COLO668 (cell line): ENCODE data around the gene MAU2.
"Not testable (repeated sequence)": the region's sequence is repeated elsewhere in the genome, so short reads cannot be mapped to it uniquely, and the experiment has no call there.

Experiments
- DNase-seq: peaks from one replicate; lab custom pipeline; 2025; ENCODE audit not compliant: unreplicated experiment; lab: John Stamatoyannopoulos, UW

MAU2 gene

DNA sequence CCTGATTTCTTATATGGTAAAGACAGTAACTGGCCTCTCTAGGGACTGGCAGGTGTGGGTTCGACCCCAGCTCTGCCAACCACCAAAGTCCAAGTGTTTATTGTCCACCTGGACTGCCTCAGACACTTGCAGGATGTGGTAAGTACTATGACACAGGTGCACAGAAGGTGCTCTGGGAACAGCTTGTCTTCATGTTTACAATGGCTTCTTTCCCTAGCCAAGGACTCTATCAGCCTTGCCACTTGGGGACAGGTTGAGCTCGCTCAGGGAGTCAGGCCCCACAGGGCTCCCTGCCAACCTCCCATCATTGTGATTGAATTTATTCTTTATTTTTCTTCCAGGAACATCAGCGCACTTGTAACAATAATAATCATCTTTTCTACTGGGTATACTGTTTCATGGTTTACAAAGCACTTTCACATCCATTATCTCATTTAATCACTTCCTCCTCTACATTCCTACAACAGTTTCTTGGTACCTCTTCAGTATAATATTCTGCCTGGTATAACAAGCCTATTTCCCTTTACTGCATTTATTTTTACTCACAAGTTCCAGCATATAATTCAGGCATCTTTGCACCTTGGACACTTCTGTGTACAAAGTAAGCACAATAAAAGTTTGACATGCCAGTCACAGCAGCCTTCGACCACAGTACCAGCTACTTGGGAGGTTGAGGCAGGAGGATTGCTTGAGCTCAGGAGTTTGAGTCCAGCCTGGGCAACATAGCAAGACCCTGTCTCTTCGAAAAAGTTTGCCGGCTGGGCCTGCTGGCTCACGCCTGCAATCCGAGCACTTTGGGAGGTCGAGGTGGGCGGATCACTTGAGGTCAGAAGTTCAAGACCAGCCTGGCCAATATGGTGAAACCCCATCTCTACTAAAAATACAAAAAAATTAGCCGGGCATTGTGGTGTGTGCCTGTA, 60.6 kb downstream of the MAU2 start:
- peak; percentile 7 for DNase-seq

DNA sequence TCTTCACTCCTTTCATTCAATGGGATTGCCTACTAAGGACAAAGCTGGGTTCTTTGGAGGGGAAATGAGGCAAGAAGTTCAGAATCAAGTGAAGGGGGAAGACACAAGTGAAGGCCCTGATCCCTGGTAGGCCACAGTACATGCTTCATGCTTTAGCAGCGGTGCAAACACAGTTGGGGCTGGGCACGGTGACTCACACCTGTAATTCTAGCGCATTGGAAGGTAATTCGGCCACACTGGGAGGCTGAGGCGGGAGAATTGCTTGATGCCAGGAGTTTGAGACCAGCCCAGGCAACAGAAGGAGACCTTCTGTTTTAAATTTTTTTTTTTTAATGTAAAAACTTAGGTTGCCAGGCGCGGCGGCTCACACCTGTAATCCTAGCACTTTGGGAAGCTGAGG, 61.5 kb downstream of the MAU2 start:
- DNase-seq, result peak; percentile 11

DNA sequence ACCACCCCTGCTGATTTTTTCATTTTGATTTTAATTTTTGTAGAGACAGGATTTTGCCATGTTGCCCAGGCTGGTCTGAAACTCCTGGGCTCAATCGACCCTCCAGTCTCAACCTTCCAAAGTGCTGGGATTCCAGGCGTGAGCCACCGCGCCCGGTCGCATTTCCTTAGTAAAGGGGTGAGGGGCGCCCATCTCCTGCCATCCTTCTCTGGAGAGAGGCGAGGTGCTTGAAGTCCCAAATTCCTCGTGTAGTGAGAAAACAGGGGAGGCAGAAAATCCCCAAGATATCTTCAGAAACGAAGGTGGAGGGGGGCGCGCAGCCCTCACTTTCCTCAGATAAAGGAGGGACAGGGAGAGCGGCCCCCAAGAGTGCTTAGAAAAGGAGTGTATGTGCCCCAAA, 63.9 kb downstream of the MAU2 start:
- DNase-seq, result no peak

DNA sequence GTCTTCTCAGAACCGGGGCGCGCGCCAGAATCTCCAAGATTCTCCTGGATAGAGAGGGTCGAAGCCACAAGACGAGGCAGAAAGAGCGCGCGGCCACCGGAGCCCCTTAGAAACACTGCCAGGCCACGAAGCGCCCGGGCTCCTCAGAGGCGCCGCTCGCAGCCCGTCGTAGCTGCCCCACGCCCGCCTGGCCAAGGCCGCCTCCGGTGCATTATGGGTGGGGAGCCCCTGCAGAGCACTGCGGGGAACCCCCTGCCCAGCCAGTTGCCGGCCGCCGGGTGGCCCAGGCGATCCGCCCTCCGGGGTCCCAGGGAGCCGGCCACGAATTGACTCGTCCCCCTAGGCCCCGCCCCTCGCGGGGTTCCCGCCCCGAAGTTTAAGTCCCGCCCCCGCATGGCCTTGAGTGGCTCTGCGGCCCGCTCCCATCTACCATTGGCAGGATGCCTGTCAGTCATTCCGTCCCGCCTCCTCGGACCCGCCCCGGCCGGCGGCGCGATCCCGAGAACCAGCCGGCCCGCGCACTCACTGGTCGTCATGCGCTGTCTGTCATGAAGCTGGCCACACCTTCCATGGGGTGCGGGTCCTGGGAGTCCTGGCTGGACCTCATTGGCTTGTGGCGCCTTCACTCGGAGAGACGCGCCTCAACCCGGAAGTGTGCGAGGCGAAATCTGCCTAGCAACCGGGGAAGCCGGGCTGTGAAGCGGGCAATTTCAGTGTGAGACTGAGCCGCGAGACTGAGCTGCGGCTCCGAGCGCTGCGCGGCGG, 64.7 kb downstream of the MAU2 start:
- DNase-seq, result peak; percentile 98

DNA sequence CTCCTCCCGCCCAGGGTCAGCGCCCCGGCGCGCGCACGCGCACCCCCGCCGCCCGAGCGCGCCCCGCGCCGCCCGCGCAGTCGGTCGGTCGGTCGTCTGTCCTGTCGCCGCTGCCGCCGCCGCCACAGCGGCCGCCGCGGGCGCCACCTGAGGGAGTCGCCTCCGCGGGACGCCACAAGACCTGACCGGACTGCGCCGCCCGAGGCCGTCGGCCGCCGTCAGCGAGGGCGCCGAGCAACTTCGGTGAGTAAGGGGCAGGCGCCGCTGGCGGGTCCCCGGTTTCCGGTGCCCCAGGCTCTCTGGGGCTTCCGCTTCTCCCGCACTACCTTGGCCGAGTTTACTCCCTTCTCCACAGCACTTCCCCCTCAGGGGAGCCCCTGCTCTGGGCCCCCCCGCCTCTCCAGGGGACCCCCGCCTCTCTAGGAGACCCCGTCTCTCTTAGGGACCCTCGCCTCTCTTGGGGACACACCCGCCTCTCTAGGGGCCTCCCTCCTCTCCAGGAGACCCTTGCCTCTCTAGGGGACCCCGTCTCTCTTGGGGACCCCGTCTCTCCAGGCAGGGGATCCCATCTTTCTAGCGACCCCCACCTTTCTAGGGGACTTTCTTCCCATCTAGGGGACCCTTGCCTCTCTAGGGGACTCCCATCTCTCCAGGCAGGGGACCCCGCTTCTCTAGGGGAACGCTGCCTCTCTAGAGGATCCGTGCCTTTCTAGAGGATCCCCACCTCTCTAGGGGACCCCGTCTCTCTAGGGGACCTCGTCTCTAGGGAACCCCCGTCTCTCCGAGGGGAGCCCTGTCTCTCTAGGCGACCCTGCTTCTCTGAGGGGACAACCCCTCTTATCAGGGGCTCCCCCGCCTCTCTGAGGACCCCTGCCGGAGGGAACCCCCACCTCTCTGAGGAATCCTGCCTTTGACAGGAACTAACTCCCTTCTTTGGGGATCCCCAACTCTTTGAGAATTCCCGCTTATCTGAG, 65.6 kb downstream of the MAU2 start:
- DNase-seq, result no peak

DNA sequence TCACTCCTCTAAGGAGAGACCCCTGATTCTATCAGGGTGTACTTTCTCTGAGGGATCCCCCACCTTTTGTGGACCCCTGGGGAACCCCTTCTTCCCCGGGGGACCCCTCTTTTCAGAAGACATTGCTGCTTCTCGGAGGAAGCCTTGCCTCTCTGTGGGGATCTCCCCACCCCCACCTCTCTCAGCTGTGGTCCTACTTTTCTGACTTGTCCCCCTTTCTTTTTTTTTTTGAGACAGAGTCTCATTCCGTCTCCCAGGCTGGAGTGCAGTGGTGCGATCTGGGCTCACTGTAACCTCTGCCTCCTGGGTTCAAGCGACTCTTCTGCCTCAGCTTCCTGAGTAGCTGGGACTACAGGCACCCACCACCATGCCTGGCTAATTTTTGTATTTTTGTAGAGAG, 66.5 kb downstream of the MAU2 start:
- no peak for DNase-seq

DNA sequence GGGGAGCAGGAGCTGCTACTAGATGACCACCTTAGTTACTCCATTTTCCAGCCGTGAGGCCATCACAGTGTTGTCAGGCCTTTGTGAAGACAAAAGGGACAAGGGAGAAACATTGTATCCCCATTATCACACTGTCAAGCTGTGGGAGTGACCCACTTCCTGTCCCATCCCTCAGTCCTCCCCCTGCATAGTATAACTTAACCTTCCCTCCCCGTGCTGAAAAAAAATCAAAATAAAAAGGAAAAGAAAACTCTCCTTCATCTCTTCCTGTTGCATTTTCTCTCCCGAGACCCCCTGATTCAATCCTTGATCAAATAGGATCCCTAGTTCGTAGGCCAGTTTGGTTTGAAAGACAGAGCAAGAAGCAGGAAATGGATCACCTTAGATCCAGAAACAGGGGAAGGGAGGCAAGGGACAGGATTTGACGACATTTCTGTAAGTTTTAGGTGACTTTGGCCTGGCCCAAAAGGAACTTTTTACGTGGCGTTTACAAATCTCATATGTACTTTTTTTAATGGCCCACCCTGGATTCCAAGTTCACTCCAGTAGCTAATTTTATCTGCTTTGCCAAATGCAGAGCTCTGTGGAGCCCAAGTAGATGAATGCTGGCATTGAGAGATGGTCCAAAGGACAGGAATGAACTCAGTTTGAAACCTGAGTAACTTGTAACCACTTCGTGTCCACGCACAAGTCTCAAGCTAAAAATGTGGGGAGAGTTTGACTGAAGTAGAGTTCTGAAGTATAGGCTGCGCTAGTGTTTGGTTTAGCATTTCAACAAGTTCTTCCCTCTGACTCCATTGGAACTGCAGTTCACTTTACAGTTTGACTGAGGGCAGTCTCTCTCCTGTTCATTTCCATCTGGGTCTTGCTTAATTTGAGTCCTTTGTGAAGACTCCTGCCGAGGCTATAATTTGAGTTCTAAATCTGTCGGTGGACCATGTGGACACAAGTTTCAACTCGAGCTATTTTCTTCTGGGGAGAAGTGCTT, 68.2 kb downstream of the MAU2 start:
- no peak for DNase-seq

DNA sequence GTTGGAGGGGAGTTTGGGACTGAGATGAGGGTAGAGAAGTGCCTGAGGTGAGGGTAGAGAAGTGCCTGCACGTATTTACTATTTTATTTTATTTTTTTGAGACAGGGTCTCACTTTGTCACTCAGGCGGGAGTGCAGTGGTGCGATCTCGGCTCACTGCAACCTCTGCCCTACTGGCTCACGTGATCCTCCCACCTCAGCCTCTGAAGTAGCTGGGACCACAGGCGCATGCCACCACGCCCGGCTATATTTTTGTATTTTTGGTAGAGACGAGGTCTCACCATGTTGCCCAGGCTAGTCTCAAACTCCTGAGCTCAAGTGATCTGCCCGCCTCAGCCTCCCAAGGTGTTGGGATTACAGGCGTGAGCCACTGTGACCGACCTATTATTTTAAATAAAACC, 69.1 kb downstream of the MAU2 start:
- not testable (repeated sequence) for DNase-seq

DNA sequence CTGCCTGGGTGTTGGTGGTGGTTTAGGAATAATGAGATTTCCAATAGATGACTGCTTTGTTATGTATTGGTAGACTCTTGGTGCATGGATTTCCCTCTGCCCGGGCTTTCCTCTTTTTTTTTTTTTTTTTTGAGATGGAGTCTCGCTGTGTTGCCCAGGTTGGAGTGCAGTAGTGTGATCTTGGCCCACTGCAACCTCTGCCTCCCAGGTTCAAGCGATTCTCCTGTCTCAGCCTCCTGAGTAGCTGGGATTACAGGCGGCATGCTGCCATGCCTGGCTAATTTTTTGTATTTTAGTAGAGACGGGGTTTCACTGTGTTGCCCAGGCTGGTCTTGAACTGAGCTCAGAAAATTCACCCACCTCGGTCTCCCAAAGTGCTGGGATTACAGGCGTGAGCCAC, 73.7 kb downstream of the MAU2 start:
- DNase-seq, result not testable (repeated sequence)

DNA sequence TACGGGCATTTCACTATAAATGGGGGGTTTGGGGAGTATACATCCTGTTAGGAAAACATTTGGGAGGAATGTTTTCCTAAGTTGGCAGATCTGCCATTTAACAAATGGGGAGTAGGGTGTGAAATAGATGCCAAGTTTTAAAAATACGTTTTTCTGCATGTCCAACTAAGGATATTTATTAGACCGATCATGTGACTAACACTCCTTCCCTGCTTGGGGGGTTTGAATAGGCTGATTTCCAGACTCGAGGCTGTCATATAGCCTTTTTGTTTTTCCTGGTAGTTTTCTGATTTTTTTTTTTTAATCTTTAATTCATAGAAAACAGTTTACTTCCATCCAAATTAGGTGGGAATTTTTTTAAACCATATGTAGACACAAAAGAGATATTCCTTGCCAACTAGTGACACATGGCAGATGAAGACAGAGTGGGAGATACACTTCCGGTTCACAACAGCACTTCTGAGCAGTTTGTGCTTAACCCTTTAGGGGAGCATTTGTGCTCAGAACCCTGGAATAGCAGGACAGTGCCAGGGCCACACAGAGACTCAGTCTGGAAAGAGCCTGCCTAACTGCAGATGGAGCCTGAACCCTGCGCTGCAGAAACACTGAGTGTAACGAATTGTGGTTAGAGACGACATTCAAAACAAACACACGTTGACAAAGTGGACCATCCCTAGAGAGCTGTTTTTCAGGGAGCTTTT, 79.3 kb downstream of the MAU2 start:
- no peak for DNase-seq

DNA sequence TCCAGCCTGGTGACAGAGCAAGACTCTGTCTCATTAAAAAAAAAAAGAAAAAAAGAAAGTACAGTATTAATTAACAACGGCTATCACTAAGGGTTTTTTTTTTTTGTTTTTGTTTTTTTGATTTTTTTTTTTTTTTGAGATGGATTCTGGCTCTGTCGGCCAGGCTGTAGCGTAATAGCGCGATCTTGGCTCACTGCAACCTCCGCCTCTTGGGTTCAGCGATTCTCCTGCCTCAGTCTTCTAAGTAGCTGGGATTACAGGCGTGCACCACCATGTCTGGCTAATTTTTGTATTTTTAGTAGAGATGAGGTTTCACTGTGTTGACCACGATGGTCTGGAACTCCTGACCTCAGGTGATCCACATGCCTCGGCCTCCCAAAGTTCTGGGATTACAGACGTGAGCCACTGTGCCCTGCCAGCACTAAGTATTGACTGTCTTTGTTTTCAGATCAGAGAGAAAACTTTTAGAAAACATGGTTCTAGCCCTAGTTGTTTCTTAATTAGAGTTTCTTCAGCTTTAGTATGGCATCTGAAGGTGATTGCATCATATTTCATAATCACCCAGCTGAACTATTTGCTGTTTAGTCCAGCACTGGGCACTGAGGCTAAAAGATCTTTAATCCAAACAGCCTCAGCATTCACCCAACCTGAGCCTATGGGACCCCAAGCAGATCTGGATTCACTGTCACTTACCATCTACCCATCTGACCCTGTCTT, 82.2 kb downstream of the MAU2 start:
- DNase-seq, result no peak

DNA sequence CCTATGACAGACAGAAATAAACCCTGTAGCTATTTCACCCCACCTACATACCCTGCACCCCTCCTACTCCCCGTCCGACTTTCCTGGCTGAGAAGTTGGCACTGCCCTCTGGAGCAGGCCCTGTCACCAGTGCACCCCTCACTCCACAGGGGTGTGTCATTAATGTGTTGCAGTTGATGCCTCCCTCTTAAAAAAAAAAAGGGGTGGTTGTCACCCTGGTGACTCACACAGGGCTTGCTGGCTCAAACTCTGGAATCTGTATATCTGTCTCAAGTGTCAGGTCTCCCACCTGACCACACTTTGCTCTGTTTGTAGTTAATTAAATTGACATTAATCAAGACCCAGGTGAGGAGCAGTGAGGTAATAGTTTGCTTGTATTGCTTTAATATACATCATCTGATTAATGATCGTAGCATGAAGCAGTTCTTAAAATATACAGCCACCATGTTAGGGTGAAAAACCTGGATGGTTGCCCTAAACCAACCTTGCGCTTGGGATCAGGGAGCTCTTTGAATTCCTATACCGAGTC, 82.8 kb downstream of the MAU2 start:
- DNase-seq, result no peak

DNA sequence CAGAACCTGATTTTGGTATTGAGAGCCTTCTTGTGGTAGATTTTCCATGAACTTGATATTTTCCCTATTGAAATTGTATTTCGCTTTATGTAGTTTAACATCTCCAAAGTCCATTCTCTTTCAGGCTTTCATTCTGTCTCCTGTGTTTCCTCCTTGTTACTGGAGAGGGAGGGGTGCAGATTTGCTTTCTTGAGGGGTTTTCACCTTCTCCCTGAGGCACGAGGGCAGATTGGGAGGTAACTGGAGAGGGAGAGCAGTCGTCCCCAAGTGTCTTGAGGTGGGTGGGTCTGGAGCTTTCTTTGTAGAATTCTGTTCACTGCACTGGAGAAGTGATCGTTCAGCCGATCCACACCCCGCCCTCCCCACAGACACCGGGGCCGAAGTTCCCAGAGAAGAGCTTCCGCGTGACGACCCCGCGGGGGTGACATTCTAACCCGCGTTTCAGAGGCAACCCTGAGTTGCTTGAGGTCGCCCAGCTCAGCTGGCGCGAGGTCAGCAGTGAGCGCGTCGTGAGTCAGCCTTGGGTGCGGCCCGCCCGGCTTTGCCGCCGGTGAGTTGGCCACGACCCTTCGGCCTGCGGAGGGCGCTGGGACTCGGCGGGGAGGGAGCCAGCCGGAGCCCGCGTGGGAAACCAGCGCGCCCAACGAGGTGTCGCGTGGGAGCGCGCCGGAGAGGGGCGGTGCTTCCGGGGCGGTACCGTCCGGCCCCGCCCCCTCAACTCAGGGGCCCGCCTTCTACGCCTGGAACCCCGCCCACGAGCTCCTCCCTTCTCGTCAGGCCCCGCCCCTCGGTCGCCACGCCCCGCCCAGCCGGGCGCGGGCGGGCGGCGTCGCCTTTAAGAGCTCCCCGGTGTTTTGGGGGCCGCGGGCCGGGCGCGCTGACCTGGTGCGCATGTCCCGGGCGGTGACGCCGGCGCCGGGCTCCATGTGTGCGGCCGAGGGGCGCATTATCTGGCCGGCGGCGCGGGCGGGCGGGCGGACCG, 84.5 kb downstream of the MAU2 start, which contains the start of gene GATAD2A:
Gene GATAD2A, plus strand, starts transcription at position 797 of the 982 bp plus-strand sequence. CDS start 59,671 bp downstream, outside the sequence.
- DNase-seq, result peak; percentile 88

DNA sequence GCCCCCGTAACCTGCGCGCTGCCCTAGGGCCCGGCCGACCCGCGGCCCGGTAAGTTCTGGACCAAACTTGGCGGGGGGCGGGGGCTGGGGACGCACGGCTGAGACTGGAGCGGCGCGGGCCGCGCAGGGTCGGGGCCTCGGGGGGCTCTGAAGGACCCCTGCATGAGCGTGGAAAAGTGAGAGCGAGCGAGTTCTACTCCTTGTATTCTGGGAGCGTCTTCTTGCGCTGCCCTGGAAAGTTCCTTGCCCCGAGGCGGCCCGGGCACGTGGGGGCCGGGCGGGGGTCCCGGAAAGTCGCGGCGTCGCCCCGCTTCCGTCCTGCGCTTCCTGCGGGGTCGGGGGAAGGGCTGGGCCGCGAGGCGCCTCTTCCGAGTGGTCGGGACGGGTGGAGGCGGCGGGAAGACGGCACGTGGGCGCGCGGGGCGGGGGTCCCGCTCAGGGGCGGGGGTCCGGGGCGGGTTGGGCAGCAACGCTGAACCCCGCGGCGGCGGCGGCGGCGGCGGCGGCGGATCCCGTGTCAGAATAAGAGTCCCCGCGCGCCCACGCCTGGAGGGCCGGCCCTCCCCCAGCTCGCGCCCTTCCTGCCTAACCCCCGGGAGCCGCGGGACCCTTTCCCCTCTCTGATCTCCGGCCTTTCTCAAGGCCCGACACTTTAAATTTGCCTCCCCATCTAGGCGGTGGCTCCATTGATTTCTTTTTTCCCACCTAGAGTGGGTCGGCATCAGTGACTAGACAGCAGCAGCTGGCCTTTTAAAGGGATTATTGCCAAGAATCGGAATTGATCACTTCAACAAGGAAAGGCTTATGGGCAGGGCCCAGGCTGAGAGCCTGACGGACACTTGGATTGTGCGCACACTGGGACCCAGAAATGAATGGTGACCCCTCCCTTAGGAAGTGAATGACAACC, 85.6 kb downstream of the MAU2 start:
- peak; percentile 40 for DNase-seq

DNA sequence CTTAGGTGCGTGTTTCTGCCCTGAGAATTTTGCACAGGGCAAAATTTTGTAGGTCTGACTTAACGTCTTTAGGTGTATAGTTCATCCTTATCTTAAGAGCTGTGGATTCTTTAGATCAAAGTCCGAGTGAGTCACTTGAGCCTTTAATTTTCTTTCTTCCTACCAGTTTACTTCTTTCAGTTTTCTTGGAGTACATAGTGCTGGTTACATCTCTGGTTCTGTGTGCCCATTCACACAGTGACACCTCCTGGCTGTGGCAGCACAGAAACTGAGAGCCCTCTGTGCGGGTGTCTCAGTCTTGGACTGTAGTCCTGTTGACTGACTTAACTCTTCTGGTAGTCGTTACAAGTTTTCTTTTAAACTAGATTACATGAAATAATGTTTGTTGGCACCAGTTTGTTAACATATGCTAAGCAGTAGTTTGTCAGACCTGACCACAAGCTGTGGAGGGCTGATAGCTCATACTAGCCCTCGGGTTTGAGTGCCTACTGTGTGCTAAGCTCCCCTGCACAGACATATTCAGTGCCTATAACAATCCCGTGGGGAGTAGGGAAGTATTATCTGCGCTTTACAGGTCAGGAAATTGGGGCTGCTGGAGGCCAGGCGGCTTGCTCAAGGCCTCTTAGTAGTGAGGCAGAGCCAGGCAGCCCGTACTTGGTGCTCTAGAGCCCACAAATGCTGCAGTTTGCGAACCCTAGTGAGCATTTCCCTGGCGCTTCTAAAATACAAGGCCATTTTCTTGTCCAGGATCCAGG, 86.4 kb downstream of the MAU2 start:
- peak; percentile 7 for DNase-seq
